Measurements from ENCODE around the gene RALGPS1.
A peak's percentile ranks its signal among the peaks of the same experiment; 100 is the strongest.

The RALGPS1 gene

GRCh38 chr9:126956917-126957686, 42.5 kb downstream of the RALGPS1 start:
- DNase-seq (ENCODE audit: low read depth), result peak; percentile 52

GRCh38 chr9:126957687-126958053, 43.1 kb downstream of the RALGPS1 start:
- DNase-seq (ENCODE audit: low read depth), result no peak

GRCh38 chr9:126959336-126959735, 44.8 kb downstream of the RALGPS1 start:
- DNase-seq (ENCODE audit: low read depth), result no peak

- no peak for DNase-seq (ENCODE audit: low read depth)
Measured at GRCh38 chr9:126959917-126960316, 45.3 kb downstream of the RALGPS1 start.

GRCh38 chr9:126962336-126962735, 47.8 kb downstream of the RALGPS1 start:
- DNase-seq (ENCODE audit: low read depth), result no peak

- no peak for DNase-seq (ENCODE audit: low read depth)
Measured at GRCh38 chr9:126965077-126965476, 50.5 kb downstream of the RALGPS1 start.

- DNase-seq (ENCODE audit: low read depth), result peak; percentile 32
Measured at GRCh38 chr9:126965541-126966428, 51.2 kb downstream of the RALGPS1 start.

- DNase-seq (ENCODE audit: low read depth), result no peak
Measured at GRCh38 chr9:126971261-126971660, 56.7 kb downstream of the RALGPS1 start.

- DNase-seq (ENCODE audit: low read depth), result no peak
Measured at GRCh38 chr9:126973651-126974529, 59.3 kb downstream of the RALGPS1 start.

- DNase-seq (ENCODE audit: low read depth), result no peak
Measured at GRCh38 chr9:126974594-126974993, 60.0 kb downstream of the RALGPS1 start.

GRCh38 chr9:126975327-126976220, 61.0 kb downstream of the RALGPS1 start:
- DNase-seq (ENCODE audit: low read depth), result no peak

- DNase-seq (ENCODE audit: low read depth), result no peak
Measured at GRCh38 chr9:126979461-126979860, 64.9 kb downstream of the RALGPS1 start.

- DNase-seq (ENCODE audit: low read depth), result peak; percentile 34
Measured at GRCh38 chr9:126980231-126980630, 65.6 kb downstream of the RALGPS1 start.

GRCh38 chr9:126981218-126981617, 66.6 kb downstream of the RALGPS1 start:
- DNase-seq (ENCODE audit: low read depth), result no peak

- DNase-seq (ENCODE audit: low read depth), result no peak
Measured at GRCh38 chr9:126982215-126983002, 67.8 kb downstream of the RALGPS1 start.

- no peak for DNase-seq (ENCODE audit: low read depth)
Measured at GRCh38 chr9:126983767-126984166, 69.2 kb downstream of the RALGPS1 start.

GRCh38 chr9:126984969-126985368, 70.4 kb downstream of the RALGPS1 start:
- no peak for DNase-seq (ENCODE audit: low read depth)

GRCh38 chr9:126985870-126986498, 71.4 kb downstream of the RALGPS1 start:
- DNase-seq (ENCODE audit: low read depth), result peak; percentile 39

- no peak for DNase-seq (ENCODE audit: low read depth)
Measured at GRCh38 chr9:126986506-126986951, 71.9 kb downstream of the RALGPS1 start.

GRCh38 chr9:126988857-126989256, 74.3 kb downstream of the RALGPS1 start:
- no peak for DNase-seq (ENCODE audit: low read depth)

All from stromal cell of bone marrow (primary cell).